ENCODE data around the gene CTSD. TPM values are rescaled to one million over a fixed set of nuclear protein-coding genes. Genes with fewer than 3 reads are reported as not detected.
"Not testable (repeated sequence)": the region's sequence is repeated elsewhere in the genome, so short reads cannot be mapped to it uniquely, and the experiment has no call there.

Gene CTSD
- total RNA-seq = 95.5 and 109 TPM in 2 replicates
- long read RNA-seq, transcript CTSD-201 (9 exons, 2,123 nt) = major isoform, 18 of 20 reads
- long read RNA-seq, partial matches to known transcripts = 1 of 20 reads
- long read RNA-seq, other reads (novel, unspliced or antisense) = 1 of 20 reads

GRCh38 chr11:1763796-1764661, at the start of gene CTSD:
TSS of gene CTSD (minus strand) at chr11:1763927. CDS start at chr11:1763859, 68 bp downstream.
- Mint-ChIP-seq H3K4me3 (peak within 1 kb of the TSS; percentile 96), H3K4me1 (peaks cover 5% of the 10 kb centered on the region), H3K27ac (ENCODE audit: unreplicated experiment) (peak within 1 kb of the TSS; percentile 90), H3K36me3 (ENCODE audit: low read depth) (no peaks in the 10 kb centered on the region), H3K27me3 (ENCODE audit: low read depth) (no peaks in the 10 kb centered on the region), H3K9me3 (no peaks in the 10 kb centered on the region)
- DNase-seq (ENCODE audit: low read depth, low spot score) = peak; percentile 84
- no peak for TF ChIP-seq CTCF (conservative IDR thresholded peaks at IDR 0.05)

GRCh38 chr11:1813356-1813755, 49.6 kb upstream of the CTSD start:
- DNase-seq (ENCODE audit: low read depth, low spot score); H3K27me3 Mint-ChIP-seq (ENCODE audit: low read depth); H3K9me3 Mint-ChIP-seq; H3K36me3 Mint-ChIP-seq (ENCODE audit: low read depth); H3K4me3 Mint-ChIP-seq; H3K27ac Mint-ChIP-seq (ENCODE audit: unreplicated experiment); H3K4me1 Mint-ChIP-seq: not testable (repeated sequence)

DNA sequence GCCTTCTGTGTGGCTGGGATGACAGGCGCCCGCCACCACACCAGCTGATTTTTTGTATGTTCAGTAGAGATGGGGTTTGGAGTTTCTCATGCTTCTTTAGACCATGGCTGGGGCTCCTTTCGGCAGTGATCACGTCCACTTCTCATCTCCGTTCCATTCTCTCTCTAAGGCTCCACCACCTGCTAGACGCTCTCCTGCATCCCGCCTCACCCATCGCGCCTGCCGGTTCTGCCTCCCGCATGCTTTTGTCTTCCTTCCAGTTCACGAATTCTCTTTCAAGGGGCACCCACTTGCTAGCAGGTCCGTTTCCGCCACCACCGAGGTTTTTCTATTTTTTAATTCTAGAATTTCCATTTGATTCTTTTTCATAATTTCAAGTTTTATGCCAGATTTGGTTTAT, 49.1 kb upstream of the CTSD start:
- Mint-ChIP-seq H3K4me1 (peaks cover 6% of the 10 kb centered on the region), H3K27ac (ENCODE audit: unreplicated experiment) (no peak overlapping the region), H3K4me3 (no peak overlapping the region), H3K9me3 (peaks cover 3% of the 10 kb centered on the region), H3K27me3 (ENCODE audit: low read depth) (no peaks in the 10 kb centered on the region), H3K36me3 (ENCODE audit: low read depth) (no peaks in the 10 kb centered on the region)
- no peak for DNase-seq (ENCODE audit: low read depth, low spot score)
- no peak for TF ChIP-seq CTCF (conservative IDR thresholded peaks at IDR 0.05)

DNA sequence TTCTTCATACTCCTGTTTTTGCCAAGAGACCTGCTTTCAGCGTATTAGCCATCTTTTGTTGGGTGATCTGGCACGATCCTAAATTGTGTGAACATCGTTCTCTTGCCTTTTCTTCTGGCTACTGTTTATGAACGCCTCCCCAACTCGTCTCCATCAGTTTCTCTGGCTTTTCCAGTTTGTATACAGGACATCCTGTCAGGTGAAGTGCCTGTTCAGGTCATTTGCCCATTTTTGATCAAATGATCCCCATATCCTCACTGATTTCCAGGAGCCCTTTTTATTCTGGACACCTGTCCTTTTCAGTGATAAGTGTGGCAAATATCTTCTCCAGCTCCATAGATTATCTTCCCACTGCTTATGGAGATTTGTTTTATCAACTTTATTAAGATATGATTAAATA, 48.5 kb upstream of the CTSD start:
- H3K9me3 Mint-ChIP-seq = peaks cover 3% of the 10 kb centered on the region
- peaks cover 3% of the 10 kb centered on the region for H3K4me1 Mint-ChIP-seq
- H3K36me3 Mint-ChIP-seq (ENCODE audit: low read depth) = no peaks in the 10 kb centered on the region
- H3K4me3 Mint-ChIP-seq = no peak overlapping the region
- TF ChIP-seq CTCF (conservative IDR thresholded peaks at IDR 0.05) = no peak
- no peaks in the 10 kb centered on the region for H3K27me3 Mint-ChIP-seq (ENCODE audit: low read depth)
- H3K27ac Mint-ChIP-seq (ENCODE audit: unreplicated experiment) = no peak overlapping the region
- DNase-seq (ENCODE audit: low read depth, low spot score) = no peak

DNA sequence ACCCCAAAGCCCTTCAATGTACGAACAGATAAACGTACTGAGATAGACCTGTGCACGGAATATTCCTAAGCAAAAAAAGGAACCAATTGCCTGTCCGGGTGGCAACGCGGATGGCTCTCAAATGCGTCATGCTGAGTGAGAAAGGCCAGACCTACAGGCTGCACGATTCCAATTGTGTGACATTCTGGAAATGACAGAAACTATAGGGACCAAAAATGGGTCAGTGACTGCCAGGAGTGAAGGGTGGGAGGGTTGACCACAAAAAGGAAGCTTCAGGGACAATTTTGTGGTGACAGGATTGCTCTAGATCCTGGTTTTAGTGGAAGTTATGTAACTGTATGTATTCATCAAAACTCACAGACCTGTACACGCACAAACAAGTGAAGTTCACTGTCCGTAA, 47.0 kb upstream of the CTSD start:
- Mint-ChIP-seq H3K4me1 (no peaks in the 10 kb centered on the region), H3K9me3 (peaks cover 3% of the 10 kb centered on the region)
- TF ChIP-seq CTCF (conservative IDR thresholded peaks at IDR 0.05) = no peak

More for the DNA sequence above, 47.0 kb upstream of the CTSD start:
- Mint-ChIP-seq H3K27ac (ENCODE audit: unreplicated experiment) (no peak overlapping the region), H3K4me3 (no peak overlapping the region), H3K36me3 (ENCODE audit: low read depth) (no peaks in the 10 kb centered on the region), H3K27me3 (ENCODE audit: low read depth) (no peaks in the 10 kb centered on the region)
- no peak for DNase-seq (ENCODE audit: low read depth, low spot score)

Measured in neural crest cell (in vitro differentiated cells).